HCT116 (cell line): ENCODE measurements around the gene PBX3.

ENCODE experiments used
- CTCF ChIP-seq, 3 experiments: fragments of 200-600 bp in 1 of 3; sonication (generic) in 1 of 3; IDR thresholded peaks in 2 of 3; conservative IDR thresholded peaks in 1 of 3; 2 replicates each; pipeline ENCODE4 v1.5.1; 2012 to 2017; ENCODE audit warnings: low read depth in 2 of 3, low read length in 2 of 3, antibody characterized with exemption in 1 of 3, borderline replicate concordance in 1 of 3, control low read depth in 1 of 3, mild to moderate bottlenecking in 1 of 3, mixed read lengths in 1 of 3, mixed run types in 1 of 3, moderate library complexity in 1 of 3; ENCODE audit not compliant: insufficient read depth in 1 of 3
- ELF1 ChIP-seq: IDR thresholded peaks from 2 replicates; pipeline ENCODE4 v1.6.1; 2012; ENCODE audit warnings: low read depth, borderline replicate concordance
- EZH2 ChIP-seq: fragments of 200-600 bp; sonication (generic); IDR thresholded peaks from 2 replicates; pipeline ENCODE4 v1.6.1; 2017; ENCODE audit warnings: antibody characterized with exemption, mixed run types
- POLR2A ChIP-seq: IDR thresholded peaks from 2 replicates; pipeline ENCODE4 v1.7.0; 2011; ENCODE audit warnings: borderline replicate concordance; ENCODE audit not compliant: insufficient read depth, insufficient read length; ENCODE audit errors: extremely low read depth
- POLR2AphosphoS5 ChIP-seq: IDR thresholded peaks from 2 replicates; pipeline ENCODE4 v1.6.1; 2011; ENCODE audit warnings: mild to moderate bottlenecking, low read depth, low read length, moderate library complexity
- SIN3A ChIP-seq: IDR thresholded peaks from 2 replicates; pipeline ENCODE4 v1.6.1; 2012; ENCODE audit warnings: low read depth
- ZNF274 ChIP-seq: fragments of 200-500 bp; sonication (Bioruptor generic); IDR thresholded peaks from 2 replicates; pipeline ENCODE4 v1.6.1; 2014; ENCODE audit warnings: mild to moderate bottlenecking, low read depth, low read length, inconsistent platforms
- TF ChIP-seq, protein P1 (sequence below): IDR thresholded peaks from 2 replicates; pipeline ENCODE4 v1.6.1; 2012

GRCh38 chr9:125999504-125999881 lies 252.3 kb downstream of the PBX3 start:
- TF ChIP-seq ELF1: no peak
- no peak for TF ChIP-seq POLR2A
- TF ChIP-seq CTCF (IDR thresholded peaks at IDR 0.05 in 2 of 3, conservative IDR thresholded peaks at IDR 0.05 in 1 of 3; ENCODE audit: borderline replicate concordance in 1 of 3, insufficient read depth in 1 of 3, low read depth in 2 of 3, low read length in 2 of 3): no peak
- no peak for TF ChIP-seq SIN3A
- no peak for TF ChIP-seq ZNF274
- TF ChIP-seq EZH2: no peak
- TF ChIP-seq POLR2AphosphoS5: no peak
- TF ChIP-seq, protein P1, sequence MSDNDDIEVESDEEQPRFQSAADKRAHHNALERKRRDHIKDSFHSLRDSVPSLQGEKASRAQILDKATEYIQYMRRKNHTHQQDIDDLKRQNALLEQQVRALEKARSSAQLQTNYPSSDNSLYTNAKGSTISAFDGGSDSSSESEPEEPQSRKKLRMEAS: no peak
